GM23248 (cell line): Measurements from ENCODE around the gene NAPEPLD.

Experiments used
- EZH2 ChIP-seq: fragments of 200-600 bp; sonication (generic); IDR thresholded peaks from 2 replicates; pipeline ENCODE4 v1.6.1; 2018; ENCODE audit warnings: antibody characterized with exemption, mild to moderate bottlenecking; ENCODE audit not compliant: insufficient read depth, poor library complexity, severe bottlenecking
- EZH2phosphoT487 ChIP-seq: fragments of 200-600 bp; sonication (generic); IDR thresholded peaks from 2 replicates; pipeline ENCODE4 v1.6.1; 2018; ENCODE audit warnings: antibody characterized with exemption, moderate library complexity, mild to moderate bottlenecking, low read depth; ENCODE audit not compliant: insufficient read depth

- no peak for TF ChIP-seq EZH2
- TF ChIP-seq EZH2phosphoT487 = no peak
These were observed 42.7 kb downstream of the NAPEPLD start for GRCh38 chr7:103106005-103106702.
